Measurements from ENCODE around the gene ZNF777.
"Not testable (repeated sequence)": the region's sequence is repeated elsewhere in the genome, so short reads cannot be mapped to it uniquely, and the experiment has no call there.

The ZNF777 gene

DNA sequence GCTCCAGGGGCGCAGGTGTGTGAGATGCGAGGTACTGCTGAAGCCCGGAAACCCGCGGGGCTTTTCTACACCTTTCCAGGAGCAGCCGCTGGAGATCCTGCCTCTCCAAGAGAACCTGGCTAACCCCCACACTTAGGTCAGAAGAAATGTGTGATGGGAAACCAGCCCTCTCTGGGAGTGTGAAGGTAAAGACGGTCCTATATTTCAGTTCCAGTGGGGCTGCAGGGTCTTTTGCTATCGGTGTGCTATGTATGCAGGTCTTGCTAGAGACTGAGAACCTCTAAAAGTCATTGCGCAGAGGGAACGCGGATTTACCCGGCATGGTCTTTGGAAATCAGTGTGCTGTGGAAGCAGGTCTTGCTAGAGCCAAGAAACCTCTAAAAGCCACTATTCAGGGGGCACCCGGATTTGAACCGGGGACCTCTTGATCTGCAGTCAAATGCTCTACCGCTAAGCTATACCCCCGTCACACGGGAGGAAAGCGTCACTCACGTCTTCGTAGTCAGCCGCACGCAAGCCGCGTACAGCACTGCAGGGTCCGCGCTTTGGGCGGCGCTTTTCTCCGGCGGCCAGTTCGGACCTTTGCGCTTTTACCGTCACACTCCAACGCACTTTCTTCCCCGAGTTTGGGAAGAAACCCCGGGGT lies 46.0 kb downstream of the ZNF777 start:
- TF ChIP-seq EZH2phosphoT487 (IDR thresholded peaks at IDR 0.05; ENCODE audit: borderline replicate concordance, low read length) = no peak
- TF ChIP-seq, protein P1, sequence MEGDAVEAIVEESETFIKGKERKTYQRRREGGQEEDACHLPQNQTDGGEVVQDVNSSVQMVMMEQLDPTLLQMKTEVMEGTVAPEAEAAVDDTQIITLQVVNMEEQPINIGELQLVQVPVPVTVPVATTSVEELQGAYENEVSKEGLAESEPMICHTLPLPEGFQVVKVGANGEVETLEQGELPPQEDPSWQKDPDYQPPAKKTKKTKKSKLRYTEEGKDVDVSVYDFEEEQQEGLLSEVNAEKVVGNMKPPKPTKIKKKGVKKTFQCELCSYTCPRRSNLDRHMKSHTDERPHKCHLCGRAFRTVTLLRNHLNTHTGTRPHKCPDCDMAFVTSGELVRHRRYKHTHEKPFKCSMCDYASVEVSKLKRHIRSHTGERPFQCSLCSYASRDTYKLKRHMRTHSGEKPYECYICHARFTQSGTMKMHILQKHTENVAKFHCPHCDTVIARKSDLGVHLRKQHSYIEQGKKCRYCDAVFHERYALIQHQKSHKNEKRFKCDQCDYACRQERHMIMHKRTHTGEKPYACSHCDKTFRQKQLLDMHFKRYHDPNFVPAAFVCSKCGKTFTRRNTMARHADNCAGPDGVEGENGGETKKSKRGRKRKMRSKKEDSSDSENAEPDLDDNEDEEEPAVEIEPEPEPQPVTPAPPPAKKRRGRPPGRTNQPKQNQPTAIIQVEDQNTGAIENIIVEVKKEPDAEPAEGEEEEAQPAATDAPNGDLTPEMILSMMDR (IDR thresholded peaks at IDR 0.05; ENCODE audit: low read depth, low read length, poor library complexity, severe bottlenecking) = no peak
- H3K27me3 ChIP-seq (ENCODE audit: control insufficient read depth, low read length) = no peaks in the 10 kb centered on the region
- H3K79me2 ChIP-seq (ENCODE audit: control insufficient read depth, low read length) = no peaks in the 10 kb centered on the region
- no peaks in the 10 kb centered on the region for H4K20me1 ChIP-seq (ENCODE audit: control insufficient read depth, insufficient read depth, low read depth, low read length)
- no peaks in the 10 kb centered on the region for H3K4me1 ChIP-seq (ENCODE audit: control insufficient read depth, low read length)
- no peaks in the 10 kb centered on the region for H3K9me3 ChIP-seq (ENCODE audit: control insufficient read depth, insufficient read depth, low read length)
- no peak overlapping the region for H3K4me2 ChIP-seq (ENCODE audit: low read length)
- H3K9me2 ChIP-seq (replicated peaks; ENCODE audit: control insufficient read depth, low read length) = no peaks in the 10 kb centered on the region
- H3K4me3 ChIP-seq (ENCODE audit: low read length) = no peak overlapping the region
- no peaks in the 10 kb centered on the region for H3K36me3 ChIP-seq (ENCODE audit: control insufficient read depth, low read length)
- H3K27ac ChIP-seq (ENCODE audit: low read depth, low read length) = no peak overlapping the region
- no peaks in the 10 kb centered on the region for H3F3A ChIP-seq (ENCODE audit: control insufficient read depth, insufficient read depth)

DNA sequence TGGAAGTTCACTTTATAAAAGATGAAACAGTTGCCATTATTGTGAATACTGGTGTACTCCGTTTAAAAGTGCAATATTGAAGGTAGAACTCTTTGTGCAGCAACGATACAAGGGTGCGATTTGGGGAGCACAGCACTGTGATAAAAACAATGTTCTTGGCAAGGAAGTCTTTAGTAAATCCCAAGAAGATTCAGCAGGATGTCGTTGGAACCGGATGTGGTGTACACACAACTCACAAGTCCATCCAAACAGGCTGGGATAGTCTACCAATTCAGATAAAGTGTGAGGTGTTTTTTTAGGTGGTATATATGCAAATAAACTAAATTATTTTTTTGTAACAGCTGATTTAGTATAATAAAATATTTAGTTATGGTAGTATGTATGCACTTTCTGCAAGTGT lies 46.7 kb downstream of the ZNF777 start:
- Histone ChIP-seq H4K20me1 (ENCODE audit: control insufficient read depth, insufficient read depth, low read depth, low read length) (no peaks in the 10 kb centered on the region), H3K9me3 (ENCODE audit: control insufficient read depth, insufficient read depth, low read length) (no peaks in the 10 kb centered on the region), H3K4me2 (ENCODE audit: low read length) (no peak overlapping the region), H3K4me3 (ENCODE audit: low read length) (no peak overlapping the region), H3F3A (ENCODE audit: control insufficient read depth, insufficient read depth) (no peaks in the 10 kb centered on the region), H3K27ac (ENCODE audit: low read depth, low read length) (no peak overlapping the region), H3K27me3 (ENCODE audit: control insufficient read depth, low read length) (no peaks in the 10 kb centered on the region), H3K36me3 (ENCODE audit: control insufficient read depth, low read length) (no peaks in the 10 kb centered on the region), H3K79me2 (ENCODE audit: control insufficient read depth, low read length) (no peaks in the 10 kb centered on the region), H3K4me1 (ENCODE audit: control insufficient read depth, low read length) (no peaks in the 10 kb centered on the region), H3K9me2 (replicated peaks; ENCODE audit: control insufficient read depth, low read length) (no peaks in the 10 kb centered on the region)
- TF ChIP-seq EZH2phosphoT487 (IDR thresholded peaks at IDR 0.05; ENCODE audit: borderline replicate concordance, low read length) = no peak
- TF ChIP-seq, protein P1 (IDR thresholded peaks at IDR 0.05; ENCODE audit: low read depth, low read length, poor library complexity, severe bottlenecking) = no peak

DNA sequence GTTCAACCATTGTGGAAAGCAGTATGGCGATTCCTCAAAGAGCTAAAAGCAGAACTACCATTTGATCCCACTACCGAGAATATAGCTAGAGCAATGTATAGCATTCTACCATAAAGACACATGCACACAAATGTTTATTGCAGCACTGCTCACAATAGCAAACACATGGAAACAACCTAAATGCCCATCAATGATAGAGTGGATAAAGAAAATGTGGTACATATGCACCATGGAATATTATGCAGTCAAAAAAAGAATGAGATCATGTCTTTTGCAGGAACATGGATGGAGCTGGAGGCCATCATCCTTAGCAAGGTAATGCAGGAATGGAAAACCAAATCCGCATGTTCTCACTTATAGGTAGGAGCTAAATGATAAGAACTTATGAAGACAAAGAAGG lies 47.8 kb downstream of the ZNF777 start:
- H4K20me1 ChIP-seq (ENCODE audit: control insufficient read depth, insufficient read depth, low read depth, low read length); H3K36me3 ChIP-seq (ENCODE audit: control insufficient read depth, low read length); H3K4me1 ChIP-seq (ENCODE audit: control insufficient read depth, low read length); H3K4me2 ChIP-seq (ENCODE audit: low read length); H3F3A ChIP-seq (ENCODE audit: control insufficient read depth, insufficient read depth); H3K9me3 ChIP-seq (ENCODE audit: control insufficient read depth, insufficient read depth, low read length); H3K9me2 ChIP-seq (replicated peaks; ENCODE audit: control insufficient read depth, low read length); H3K27ac ChIP-seq (ENCODE audit: low read depth, low read length); H3K79me2 ChIP-seq (ENCODE audit: control insufficient read depth, low read length); H3K4me3 ChIP-seq (ENCODE audit: low read length); H3K27me3 ChIP-seq (ENCODE audit: control insufficient read depth, low read length): not testable (repeated sequence)

DNA sequence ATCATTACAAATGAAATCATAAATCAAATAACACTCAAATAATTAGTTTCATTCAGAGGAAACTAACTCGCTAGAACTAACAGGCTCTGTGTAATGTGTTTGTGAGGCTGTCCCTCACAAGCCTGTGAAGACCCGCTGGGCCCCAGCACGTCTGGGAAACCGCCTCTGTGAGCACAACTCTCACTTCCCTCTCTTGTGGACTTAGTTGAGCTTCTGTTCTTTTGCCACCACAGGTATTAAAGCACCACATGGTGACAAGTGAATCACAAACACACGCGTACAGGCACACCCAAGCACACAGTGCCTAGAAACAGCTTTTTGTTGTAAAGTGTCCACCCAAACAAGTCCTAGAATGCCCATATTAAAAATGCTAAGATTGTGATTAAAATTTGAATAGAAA lies 51.0 kb downstream of the ZNF777 start:
- Histone ChIP-seq H3K79me2 (ENCODE audit: control insufficient read depth, low read length) (no peaks in the 10 kb centered on the region), H3K4me1 (ENCODE audit: control insufficient read depth, low read length) (no peaks in the 10 kb centered on the region), H3F3A (ENCODE audit: control insufficient read depth, insufficient read depth) (no peaks in the 10 kb centered on the region), H3K4me3 (ENCODE audit: low read length) (no peak overlapping the region), H3K27ac (ENCODE audit: low read depth, low read length) (no peak overlapping the region), H3K4me2 (ENCODE audit: low read length) (no peak overlapping the region), H3K36me3 (ENCODE audit: control insufficient read depth, low read length) (no peaks in the 10 kb centered on the region), H3K9me3 (ENCODE audit: control insufficient read depth, insufficient read depth, low read length) (no peaks in the 10 kb centered on the region), H3K9me2 (replicated peaks; ENCODE audit: control insufficient read depth, low read length) (no peaks in the 10 kb centered on the region), H3K27me3 (ENCODE audit: control insufficient read depth, low read length) (no peaks in the 10 kb centered on the region), H4K20me1 (ENCODE audit: control insufficient read depth, insufficient read depth, low read depth, low read length) (no peaks in the 10 kb centered on the region)
- TF ChIP-seq, protein P1 (IDR thresholded peaks at IDR 0.05; ENCODE audit: low read depth, low read length, poor library complexity, severe bottlenecking) = no peak
- TF ChIP-seq EZH2phosphoT487 (IDR thresholded peaks at IDR 0.05; ENCODE audit: borderline replicate concordance, low read length) = no peak

Data from DOHH2 (cell line).